Keratinocyte (primary cell): Measurements from ENCODE around the gene DIS3L2. TPM values are rescaled to one million over a fixed set of nuclear protein-coding genes. Genes with fewer than 3 reads are reported as not detected.
A peak's percentile ranks its signal among the peaks of the same experiment; 100 is the strongest.

Experiments used
- DNase-seq: peaks from one replicate; pipeline ENCODE4 v3.0.0-alpha.2; 2011; ENCODE audit warnings: low read depth, missing footprints, low spot score
- FAIRE-seq: peaks from 2 replicates; lab custom pipeline; 2011; peaks lifted over from hg19 to GRCh38; lab: Jason Lieb, UNC
- H2AFZ ChIP-seq: 2 replicates; pipeline ENCODE4 v1.6.0; 2012; ENCODE audit warnings: low read length, control low read depth, inconsistent platforms; ENCODE audit not compliant: control insufficient read depth
- H3K27ac ChIP-seq: 2 replicates; pipeline ENCODE4 v1.5.1; 2011; ENCODE audit warnings: low read length; ENCODE audit not compliant: control insufficient read depth, insufficient read depth
- H3K27me3 ChIP-seq: 3 replicates; pipeline ENCODE4 v1.6.0; 2011; ENCODE audit warnings: low read length; ENCODE audit not compliant: control insufficient read depth, insufficient read depth; ENCODE audit errors: extremely low read depth
- H3K36me3 ChIP-seq, 2 experiments: 2 replicates in 1 of 2; 3 replicates in 1 of 2; pipeline ENCODE4 v1.5.1; 2011; ENCODE audit warnings: low read length in 2 of 2, mild to moderate bottlenecking in 1 of 2; ENCODE audit not compliant: control insufficient read depth in 2 of 2, insufficient read depth in 2 of 2; ENCODE audit errors: extremely low read depth in 1 of 2
- H3K4me1 ChIP-seq: 3 replicates; pipeline ENCODE4 v1.5.1; 2011; ENCODE audit warnings: low read length; ENCODE audit not compliant: control insufficient read depth, insufficient read depth; ENCODE audit errors: extremely low read depth
- H3K4me2 ChIP-seq: 3 replicates; pipeline ENCODE4 v1.6.0; 2011; ENCODE audit warnings: low read depth, low read length; ENCODE audit not compliant: control insufficient read depth, insufficient read depth; ENCODE audit errors: extremely low read depth
- H3K4me3 ChIP-seq, 3 experiments: fragments of 200-600 bp in 1 of 3; sonication (generic) in 1 of 3; 2 replicates in 2 of 3; 3 replicates in 1 of 3; pipeline ENCODE4 v1.5.1; 2011 to 2016; ENCODE audit warnings: low read length in 3 of 3, mild to moderate bottlenecking in 3 of 3, control low read depth in 2 of 3, inconsistent platforms in 1 of 3, low read depth in 1 of 3, mixed read lengths in 1 of 3, mixed run types in 1 of 3, moderate library complexity in 1 of 3; ENCODE audit not compliant: control insufficient read depth in 2 of 3, insufficient read depth in 2 of 3; ENCODE audit errors: extremely low read depth in 1 of 3
- H3K79me2 ChIP-seq: 2 replicates; pipeline ENCODE4 v1.6.0; 2012; ENCODE audit warnings: low read length; ENCODE audit not compliant: control insufficient read depth, insufficient read depth
- H3K9ac ChIP-seq: 3 replicates; pipeline ENCODE4 v1.6.0; 2011; ENCODE audit warnings: low read length; ENCODE audit not compliant: control insufficient read depth, insufficient read depth; ENCODE audit errors: extremely low read depth
- H3K9me1 ChIP-seq: 3 replicates; pipeline ENCODE4 v1.6.0; 2011; ENCODE audit warnings: low read length; ENCODE audit not compliant: control insufficient read depth, insufficient read depth; ENCODE audit errors: extremely low read depth
- H3K9me3 ChIP-seq: 2 replicates; pipeline ENCODE4 v1.5.1; 2012; ENCODE audit warnings: low read depth, low read length; ENCODE audit not compliant: control insufficient read depth
- H4K20me1 ChIP-seq: 3 replicates; pipeline ENCODE4 v1.6.0; 2011; ENCODE audit warnings: low read length; ENCODE audit not compliant: control insufficient read depth, insufficient read depth; ENCODE audit errors: extremely low read depth
- EZH2 ChIP-seq: IDR thresholded peaks from one replicate; pipeline ENCODE4 v1.6.1; 2012; ENCODE audit warnings: inconsistent platforms, mild to moderate bottlenecking, low read length, moderate library complexity
- dilution Hi-C: fragments of 300-500 bp; cut with MboI; formaldehyde crosslinking; loops from one replicate; pipeline ENCODE4 v1.7.0; 2020; ENCODE audit warnings: low sequenced_read_pairs; ENCODE audit not compliant: extremely low pct_ligation_motif_present
- polyA plus RNA-seq, 5 experiments: library from polyadenylated mRNA; depleted of rRNA in 3 of 5; stranded (reverse) in 3 of 5; stranded (forward) in 1 of 5; unstranded in 1 of 5; fragments of >200 nt; gene quantifications; 1 replicate in 1 of 5; 2 replicates in 3 of 5; 3 replicates in 1 of 5; pipeline versions ENCODE4 v1.2.1 to v1.2.3, GENCODE V29; 2011 to 2012; ENCODE audit warnings: missing spikeins in 2 of 5, low read depth in 1 of 5, low replicate concordance in 1 of 5
- TF ChIP-seq, protein P1 (sequence below), 3 experiments: IDR thresholded peaks in 1 of 3; conservative IDR thresholded peaks in 1 of 3; optimal IDR thresholded peaks in 1 of 3; 2 replicates in 2 of 3; 3 replicates in 1 of 3; pipeline versions ENCODE3 to v1.5.1; 2011; ENCODE audit warnings: low read length in 3 of 3, mild to moderate bottlenecking in 3 of 3, moderate library complexity in 2 of 3, control low read depth in 1 of 3, inconsistent platforms in 1 of 3; ENCODE audit not compliant: insufficient read depth in 2 of 3; ENCODE audit errors: extremely low read depth in 1 of 3

The DIS3L2 gene
- polyA plus RNA-seq, 1 donor (not counting 4 experiments of a cell fraction or from before 2014, with no cell fraction given), result 8.6 TPM

DNA sequence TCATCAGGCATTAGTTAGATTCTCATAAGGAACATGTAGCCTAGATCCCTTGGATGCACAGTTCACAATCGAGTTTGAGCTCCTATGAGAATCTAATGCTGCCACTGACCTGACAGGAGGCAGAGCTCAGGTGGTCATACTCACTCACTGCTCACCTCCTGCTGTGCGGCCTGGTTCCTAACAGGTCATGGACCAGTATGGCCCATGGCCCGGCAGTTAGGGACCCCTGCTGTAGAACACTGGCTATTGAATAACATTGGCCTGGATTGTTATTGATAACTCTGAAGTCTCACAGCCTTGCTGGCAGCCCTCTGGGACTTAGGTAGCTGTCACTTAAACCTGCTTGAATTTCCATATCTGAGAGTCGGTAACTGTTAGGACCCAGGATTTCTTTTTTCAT lies 302.6 kb downstream of the DIS3L2 start:
- Histone ChIP-seq H3K9ac (no peak overlapping the region), H3K36me3 (peaks cover 3 to 18% of the 10 kb centered on the region in 2 experiments), H3K27me3 (no peaks in the 10 kb centered on the region), H2AFZ (no peak overlapping the region), H3K27ac (no peak overlapping the region), H3K4me2 (no peak overlapping the region), H4K20me1 (no peaks in the 10 kb centered on the region), H3K4me1 (peaks cover 4% of the 10 kb centered on the region), H3K9me3 (no peaks in the 10 kb centered on the region), H3K79me2 (no peaks in the 10 kb centered on the region), H3K9me1 (no peaks in the 10 kb centered on the region), H3K4me3 (no peak overlapping the region)
- FAIRE-seq, result no peak
- DNase-seq, result no peak
- TF ChIP-seq, protein P1, sequence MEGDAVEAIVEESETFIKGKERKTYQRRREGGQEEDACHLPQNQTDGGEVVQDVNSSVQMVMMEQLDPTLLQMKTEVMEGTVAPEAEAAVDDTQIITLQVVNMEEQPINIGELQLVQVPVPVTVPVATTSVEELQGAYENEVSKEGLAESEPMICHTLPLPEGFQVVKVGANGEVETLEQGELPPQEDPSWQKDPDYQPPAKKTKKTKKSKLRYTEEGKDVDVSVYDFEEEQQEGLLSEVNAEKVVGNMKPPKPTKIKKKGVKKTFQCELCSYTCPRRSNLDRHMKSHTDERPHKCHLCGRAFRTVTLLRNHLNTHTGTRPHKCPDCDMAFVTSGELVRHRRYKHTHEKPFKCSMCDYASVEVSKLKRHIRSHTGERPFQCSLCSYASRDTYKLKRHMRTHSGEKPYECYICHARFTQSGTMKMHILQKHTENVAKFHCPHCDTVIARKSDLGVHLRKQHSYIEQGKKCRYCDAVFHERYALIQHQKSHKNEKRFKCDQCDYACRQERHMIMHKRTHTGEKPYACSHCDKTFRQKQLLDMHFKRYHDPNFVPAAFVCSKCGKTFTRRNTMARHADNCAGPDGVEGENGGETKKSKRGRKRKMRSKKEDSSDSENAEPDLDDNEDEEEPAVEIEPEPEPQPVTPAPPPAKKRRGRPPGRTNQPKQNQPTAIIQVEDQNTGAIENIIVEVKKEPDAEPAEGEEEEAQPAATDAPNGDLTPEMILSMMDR (optimal IDR thresholded peaks at IDR 0.05 in 1 of 3, IDR thresholded peaks at IDR 0.05 in 1 of 3, conservative IDR thresholded peaks at IDR 0.05 in 1 of 3; ENCODE audit: extremely low read depth in 1 of 3, insufficient read depth in 2 of 3, low read length in 3 of 3), result no peak
- TF ChIP-seq EZH2, result no peak
- dilution Hi-C loops, result no loop called here

DNA sequence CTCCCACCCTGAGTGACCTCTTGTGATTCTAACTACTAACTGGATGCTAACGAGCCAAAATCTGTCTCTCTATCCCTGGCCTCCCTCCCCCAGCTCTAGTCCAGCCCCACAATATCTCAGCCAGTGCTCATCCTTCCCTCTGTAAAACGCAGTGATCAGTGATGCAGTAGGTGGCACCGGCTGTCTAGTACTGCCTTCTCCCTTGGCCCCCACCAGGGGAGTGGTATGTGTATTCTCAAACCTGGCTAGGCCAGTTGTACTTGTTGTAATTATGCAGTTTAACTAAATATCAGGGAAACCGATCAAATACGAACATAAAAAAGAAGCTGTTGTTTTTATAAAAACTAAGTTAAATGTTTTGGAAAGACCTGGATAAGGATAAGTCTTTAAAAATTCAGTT lies 303.8 kb downstream of the DIS3L2 start:
- H3K9ac ChIP-seq, result no peak overlapping the region
- H3K4me1 ChIP-seq, result no peaks in the 10 kb centered on the region
- H3K9me1 ChIP-seq, result no peaks in the 10 kb centered on the region
- H3K9me3 ChIP-seq, result no peaks in the 10 kb centered on the region
- H3K4me3 ChIP-seq, result no peak overlapping the region
- dilution Hi-C loops, result no loop called here
- no peak overlapping the region for H3K4me2 ChIP-seq
- H3K79me2 ChIP-seq, result no peaks in the 10 kb centered on the region
- FAIRE-seq (no peak), DNase-seq (no peak)
- H2AFZ ChIP-seq, result no peak overlapping the region
- peaks cover 3 to 13% of the 10 kb centered on the region in 2 experiments for H3K36me3 ChIP-seq
- H4K20me1 ChIP-seq, result no peaks in the 10 kb centered on the region
- no peaks in the 10 kb centered on the region for H3K27me3 ChIP-seq
- no peak overlapping the region for H3K27ac ChIP-seq
- TF ChIP-seq, protein P1 (optimal IDR thresholded peaks at IDR 0.05 in 1 of 3, IDR thresholded peaks at IDR 0.05 in 1 of 3, conservative IDR thresholded peaks at IDR 0.05 in 1 of 3; ENCODE audit: extremely low read depth in 1 of 3, insufficient read depth in 2 of 3, low read length in 3 of 3), result peak in 1 of 3 experiments; percentile 8
- no peak for TF ChIP-seq EZH2
